Thyroid gland (tissue), 4 donors: ENCODE measurements around the gene CACNB1. TPM values are rescaled to one million over a fixed set of nuclear protein-coding genes. Genes with fewer than 3 reads are reported as not detected.

ENCODE experiments used
- DNase-seq, 2 donors: peaks; one replicate each; pipeline ENCODE4 v3.0.0-alpha.2; 2019
- H3K27ac ChIP-seq, 3 donors: fragments of 200-600 bp; sonication (generic); 1 replicate in 2 of 3; 2 replicates in 1 of 3; pipeline ENCODE4 v1.5.1; 2016 to 2019; ENCODE audit warnings: mild to moderate bottlenecking in 1 of 3, moderate library complexity in 1 of 3
- H3K27me3 ChIP-seq: fragments of 200-600 bp; sonication (generic); one replicate; pipeline ENCODE4 v1.5.1; 2019
- H3K36me3 ChIP-seq, 2 donors: fragments of 200-600 bp; sonication (generic); one replicate each; pipeline ENCODE4 v1.5.1; 2016 to 2019
- H3K4me1 ChIP-seq, 2 donors: fragments of 200-600 bp; sonication (generic); one replicate each; pipeline ENCODE4 v1.5.1; 2017 to 2019
- H3K4me3 ChIP-seq, 3 donors: fragments of 200-600 bp; sonication (generic); replicated peaks in 1 of 3; 1 replicate in 2 of 3; 2 replicates in 1 of 3; pipeline ENCODE4 v1.5.1; 2016; ENCODE audit warnings: mild to moderate bottlenecking in 1 of 3
- H3K9me3 ChIP-seq: fragments of 200-600 bp; sonication (generic); one replicate; pipeline ENCODE4 v1.5.1; 2017
- POLR2A ChIP-seq, 2 donors: fragments of 450-650 bp; IDR thresholded peaks; one replicate each; pipeline ENCODE4 v1.6.1; 2017; ENCODE audit warnings: antibody characterized with exemption in 2 of 2, mild to moderate bottlenecking in 2 of 2, moderate library complexity in 1 of 2
- WGBS, 2 donors: methylation state at CpG; one replicate each; pipeline ENCODE4 v1.1.5; 2017; 5-methylcytosine and 5-hydroxymethylcytosine counted together
- intact Hi-C: fragments of 100-400 bp; cut with DNase I; formaldehyde crosslinking; loops from one replicate; pipeline ENCODE4 v1.15.1; 2023
- total RNA-seq, 4 donors: library from RNA; depleted of rRNA; stranded (reverse); fragments of >200 nt; gene quantifications; one replicate each; pipeline ENCODE4 v1.2.3, GENCODE V29; 2016
- TF ChIP-seq, protein P1 (sequence below), 6 experiments: fragments of 200-600 bp in 3 of 6; fragments of 450-650 bp in 3 of 6; sonication (generic) in 3 of 6; IDR thresholded peaks; one replicate each; pipeline ENCODE4 v1.5.1; 2016 to 2019; ENCODE audit warnings: antibody characterized with exemption in 6 of 6, mild to moderate bottlenecking in 2 of 6, inconsistent platforms in 1 of 6, moderate library complexity in 1 of 6

CACNB1 gene
- total RNA-seq, 4 donors from 2014 or later, result 5.8 to 10.1 (median 7.8) TPM

DNA sequence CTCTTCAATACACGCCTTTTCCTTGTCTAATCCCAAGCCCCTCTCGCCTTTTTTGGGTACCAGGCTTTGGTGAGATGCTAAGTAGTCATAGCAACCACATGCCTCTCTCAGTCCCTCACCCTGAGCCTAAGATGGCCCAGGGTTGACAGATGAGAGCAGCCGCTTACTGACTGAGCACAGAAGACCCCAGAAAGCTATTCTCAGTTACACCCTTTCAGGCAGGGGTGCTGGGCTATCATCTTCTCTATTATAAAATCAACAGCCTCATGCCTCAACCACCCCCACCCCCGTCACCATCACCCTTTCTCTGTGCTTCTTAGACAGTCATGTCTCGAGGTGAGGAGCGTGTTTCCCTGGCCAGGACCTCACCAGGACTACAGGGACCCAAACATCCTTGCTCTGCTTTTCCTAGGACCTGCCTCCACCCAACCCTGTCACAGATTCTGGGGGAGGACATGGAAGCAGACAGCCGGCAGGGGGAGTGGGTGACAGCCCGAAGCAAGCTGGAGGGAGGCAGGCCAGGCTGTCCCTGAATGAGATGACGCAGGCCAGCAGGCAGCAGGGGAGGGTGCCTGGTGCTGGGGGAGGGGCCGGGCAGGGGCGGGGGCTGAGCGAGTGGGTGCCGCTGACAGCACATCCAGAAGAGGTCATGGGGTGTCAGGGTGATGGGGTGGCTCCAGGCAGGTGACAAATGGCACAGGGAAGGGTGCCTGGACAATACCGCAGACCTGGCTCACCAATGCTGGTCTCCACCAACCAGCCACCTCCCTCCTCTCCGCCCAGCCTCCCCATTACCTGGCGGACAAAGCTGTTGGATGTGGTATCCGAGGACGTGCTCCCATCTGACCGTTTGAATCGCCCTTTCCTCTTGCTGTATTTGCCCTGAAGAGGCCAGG, 3.1 kb downstream of the CACNB1 start:
- 60 to 66% methylated on average over 19 to 20 of the region's 20 CpGs for WGBS, 2 donors
- no peak for TF ChIP-seq POLR2A (IDR thresholded peaks at IDR 0.05)
- TF ChIP-seq, protein P1, sequence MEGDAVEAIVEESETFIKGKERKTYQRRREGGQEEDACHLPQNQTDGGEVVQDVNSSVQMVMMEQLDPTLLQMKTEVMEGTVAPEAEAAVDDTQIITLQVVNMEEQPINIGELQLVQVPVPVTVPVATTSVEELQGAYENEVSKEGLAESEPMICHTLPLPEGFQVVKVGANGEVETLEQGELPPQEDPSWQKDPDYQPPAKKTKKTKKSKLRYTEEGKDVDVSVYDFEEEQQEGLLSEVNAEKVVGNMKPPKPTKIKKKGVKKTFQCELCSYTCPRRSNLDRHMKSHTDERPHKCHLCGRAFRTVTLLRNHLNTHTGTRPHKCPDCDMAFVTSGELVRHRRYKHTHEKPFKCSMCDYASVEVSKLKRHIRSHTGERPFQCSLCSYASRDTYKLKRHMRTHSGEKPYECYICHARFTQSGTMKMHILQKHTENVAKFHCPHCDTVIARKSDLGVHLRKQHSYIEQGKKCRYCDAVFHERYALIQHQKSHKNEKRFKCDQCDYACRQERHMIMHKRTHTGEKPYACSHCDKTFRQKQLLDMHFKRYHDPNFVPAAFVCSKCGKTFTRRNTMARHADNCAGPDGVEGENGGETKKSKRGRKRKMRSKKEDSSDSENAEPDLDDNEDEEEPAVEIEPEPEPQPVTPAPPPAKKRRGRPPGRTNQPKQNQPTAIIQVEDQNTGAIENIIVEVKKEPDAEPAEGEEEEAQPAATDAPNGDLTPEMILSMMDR (IDR thresholded peaks at IDR 0.05), result no peak
- DNase-seq, result no peak
- peaks cover 28 to 32% of the 10 kb centered on the region in 2 donors for H3K4me1 ChIP-seq
- H3K9me3 ChIP-seq, result no peaks in the 10 kb centered on the region
- intact Hi-C loops, result no loop called here
- peak overlapping the region in 1 of 3 donors; percentile 38 for H3K27ac ChIP-seq
- H3K36me3 ChIP-seq, result peaks cover 0 to 6% of the 10 kb centered on the region in 2 donors
- H3K4me3 ChIP-seq, result no peak overlapping the region
- no peaks in the 10 kb centered on the region for H3K27me3 ChIP-seq

DNA sequence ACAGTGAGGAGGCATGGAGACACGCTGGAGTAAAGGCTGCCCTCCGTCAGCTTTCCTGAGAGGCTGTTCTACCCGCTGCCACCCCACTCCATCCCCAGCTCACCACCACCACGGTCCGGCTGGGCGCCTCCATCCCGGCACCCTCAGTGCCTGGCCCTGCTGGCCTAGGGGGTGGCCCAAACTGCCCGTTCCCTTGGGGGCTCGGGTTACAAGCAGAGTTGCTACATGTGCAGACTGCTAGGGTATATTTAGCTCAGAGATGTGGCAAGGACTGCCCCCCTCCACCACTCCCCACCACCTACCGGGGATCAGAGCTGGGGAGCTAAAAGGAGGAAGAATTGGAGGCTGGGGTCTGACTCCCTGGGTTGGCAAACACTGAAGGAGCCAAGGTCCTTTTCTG, 4.1 kb downstream of the CACNB1 start:
- DNase-seq, result no peak
- Histone ChIP-seq H3K4me3 (no peak overlapping the region), H3K27ac (no peak overlapping the region), H3K9me3 (no peaks in the 10 kb centered on the region), H3K27me3 (no peaks in the 10 kb centered on the region), H3K4me1 (peaks cover 27 to 29% of the 10 kb centered on the region in 2 donors), H3K36me3 (peaks cover 0 to 10% of the 10 kb centered on the region in 2 donors)
- no peak for TF ChIP-seq POLR2A (IDR thresholded peaks at IDR 0.05)
- TF ChIP-seq, protein P1 (IDR thresholded peaks at IDR 0.05), result no peak
- 89 to 90% methylated on average over 5 to 10 of the region's 10 CpGs for WGBS, 2 donors
- intact Hi-C loops, result no loop called here

DNA sequence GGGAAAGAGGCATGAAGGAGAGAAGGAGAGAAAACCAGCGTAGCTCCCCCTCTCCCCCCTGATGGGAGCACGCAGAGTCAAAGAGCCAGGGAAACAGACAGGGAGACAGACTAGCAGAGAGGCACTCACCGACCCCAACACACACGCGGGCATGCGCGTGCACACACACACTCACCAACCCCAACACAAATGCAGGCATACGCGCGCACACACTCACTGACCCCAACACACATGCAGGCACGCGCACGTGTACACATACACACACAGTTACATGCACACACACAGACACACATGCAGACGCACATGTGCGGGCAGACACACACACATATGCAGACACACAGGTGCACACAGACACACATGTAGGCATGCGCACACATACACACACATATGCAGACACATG, 4.6 kb downstream of the CACNB1 start:
- WGBS, 2 donors, result 95% methylated on average over 16 of the region's 16 CpGs
- Histone ChIP-seq H3K4me3 (no peak overlapping the region), H3K9me3 (no peaks in the 10 kb centered on the region), H3K4me1 (peaks cover 25% of the 10 kb centered on the region in 2 donors), H3K27ac (no peak overlapping the region), H3K27me3 (no peaks in the 10 kb centered on the region), H3K36me3 (peaks cover 0 to 14% of the 10 kb centered on the region in 2 donors)
- DNase-seq, result no peak
- intact Hi-C loops, result no loop called here
- TF ChIP-seq, protein P1 (IDR thresholded peaks at IDR 0.05), result no peak
- TF ChIP-seq POLR2A (IDR thresholded peaks at IDR 0.05), result no peak

DNA sequence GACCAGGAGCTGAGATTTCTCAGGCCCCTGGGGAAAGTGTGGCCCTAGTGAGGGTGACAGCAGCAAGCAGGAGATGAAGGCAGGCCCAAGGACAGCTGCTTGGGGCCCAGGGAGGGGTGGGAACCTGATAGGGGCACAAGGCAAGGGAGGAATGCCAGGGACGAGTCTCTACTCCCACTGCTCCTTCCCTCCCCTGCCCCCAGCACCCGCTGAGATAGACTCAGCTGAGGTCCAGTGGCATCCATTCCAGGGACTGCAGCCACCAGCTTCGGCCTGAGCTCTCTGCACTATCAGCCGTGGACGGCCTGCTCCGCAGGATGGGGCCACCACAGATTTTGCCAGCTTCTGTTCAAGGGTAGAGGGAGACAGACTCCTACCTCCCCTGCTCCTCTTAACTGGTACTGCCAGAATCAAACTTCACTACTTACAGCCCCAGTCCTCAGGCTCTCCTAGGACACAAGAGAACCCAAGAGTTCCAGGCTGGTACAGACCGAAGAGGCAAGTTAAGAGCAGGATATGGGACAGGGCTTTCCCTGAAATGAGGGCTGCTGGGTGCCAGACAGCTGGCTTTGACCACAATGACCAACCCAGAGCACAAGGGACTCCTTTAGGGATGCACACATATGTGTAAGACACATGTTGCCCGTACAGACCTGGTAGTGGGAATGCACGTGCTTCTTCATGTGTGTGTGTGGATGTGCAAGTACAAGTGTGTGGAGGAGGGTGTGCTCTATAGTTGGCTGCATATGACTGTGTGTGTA, 5.5 kb downstream of the CACNB1 start:
- no peaks in the 10 kb centered on the region for H3K27me3 ChIP-seq
- TF ChIP-seq, protein P1 (IDR thresholded peaks at IDR 0.05), result no peak
- TF ChIP-seq POLR2A (IDR thresholded peaks at IDR 0.05), result no peak
- H3K4me1 ChIP-seq, result peaks cover 19 to 22% of the 10 kb centered on the region in 2 donors
- H3K27ac ChIP-seq, result no peak overlapping the region
- 90 to 96% methylated on average over 6 to 9 of the region's 9 CpGs for WGBS, 2 donors
- no peaks in the 10 kb centered on the region for H3K9me3 ChIP-seq
- H3K36me3 ChIP-seq, result peaks cover 5 to 22% of the 10 kb centered on the region in 2 donors
- intact Hi-C loops, result no loop called here
- no peak for DNase-seq
- no peak overlapping the region for H3K4me3 ChIP-seq
